Measurements from ENCODE around the gene LAMA4.

The LAMA4 gene

GRCh38 chr6:112216662-112217551 lies 37.5 kb downstream of the LAMA4 start:
- no peak overlapping the region for H3K4me3 ChIP-seq (ENCODE audit: insufficient read depth, low read depth, low read length)
- H3K27ac ChIP-seq (ENCODE audit: insufficient read depth, low read depth, low read length, poor library complexity, severe bottlenecking) = no peak overlapping the region

GRCh38 chr6:112215488-112216284 lies 38.7 kb downstream of the LAMA4 start:
- Histone ChIP-seq H3K4me1 (ENCODE audit: control insufficient read depth, insufficient read depth, low read length) (no peaks in the 10 kb centered on the region), H3K27ac (ENCODE audit: insufficient read depth, low read depth, low read length, poor library complexity, severe bottlenecking) (no peak overlapping the region), H3K36me3 (ENCODE audit: control insufficient read depth, insufficient read depth, low read length) (no peaks in the 10 kb centered on the region), H3K9me3 (ENCODE audit: control insufficient read depth, low read length) (no peaks in the 10 kb centered on the region), H3K27me3 (ENCODE audit: control insufficient read depth, insufficient read depth, low read length, poor library complexity, severe bottlenecking) (no peaks in the 10 kb centered on the region), H3K4me3 (ENCODE audit: insufficient read depth, low read depth, low read length) (no peak overlapping the region)
- WGBS, 2 experiments = 96% methylated on average over 7 of the region's 7 CpGs

More at GRCh38 chr6:112216662-112217551, 37.5 kb downstream of the LAMA4 start:
- Histone ChIP-seq H3K36me3 (ENCODE audit: control insufficient read depth, insufficient read depth, low read length) (no peaks in the 10 kb centered on the region), H3K27me3 (ENCODE audit: control insufficient read depth, insufficient read depth, low read length, poor library complexity, severe bottlenecking) (no peaks in the 10 kb centered on the region), H3K4me1 (ENCODE audit: control insufficient read depth, insufficient read depth, low read length) (no peaks in the 10 kb centered on the region), H3K9me3 (ENCODE audit: control insufficient read depth, low read length) (no peaks in the 10 kb centered on the region)
- WGBS, 2 experiments = 87 to 93% methylated on average over 5 to 6 of the region's 6 CpGs

GRCh38 chr6:112214739-112215269 lies 39.6 kb downstream of the LAMA4 start:
- 63 to 85% methylated on average over 1 to 2 of the region's 2 CpGs for WGBS, 2 experiments
- H3K9me3 ChIP-seq (ENCODE audit: control insufficient read depth, low read length) = no peaks in the 10 kb centered on the region
- no peaks in the 10 kb centered on the region for H3K27me3 ChIP-seq (ENCODE audit: control insufficient read depth, insufficient read depth, low read length, poor library complexity, severe bottlenecking)
- no peak overlapping the region for H3K4me3 ChIP-seq (ENCODE audit: insufficient read depth, low read depth, low read length)
- no peak overlapping the region for H3K27ac ChIP-seq (ENCODE audit: insufficient read depth, low read depth, low read length, poor library complexity, severe bottlenecking)
- no peaks in the 10 kb centered on the region for H3K36me3 ChIP-seq (ENCODE audit: control insufficient read depth, insufficient read depth, low read length)
- no peaks in the 10 kb centered on the region for H3K4me1 ChIP-seq (ENCODE audit: control insufficient read depth, insufficient read depth, low read length)

GRCh38 chr6:112210852-112211251 lies 43.5 kb downstream of the LAMA4 start:
- Histone ChIP-seq H3K9me3 (ENCODE audit: control insufficient read depth, low read length) (no peaks in the 10 kb centered on the region), H3K27me3 (ENCODE audit: control insufficient read depth, insufficient read depth, low read length, poor library complexity, severe bottlenecking) (no peaks in the 10 kb centered on the region), H3K4me1 (ENCODE audit: control insufficient read depth, insufficient read depth, low read length) (no peaks in the 10 kb centered on the region), H3K36me3 (ENCODE audit: control insufficient read depth, insufficient read depth, low read length) (no peaks in the 10 kb centered on the region), H3K4me3 (ENCODE audit: insufficient read depth, low read depth, low read length) (no peak overlapping the region), H3K27ac (ENCODE audit: insufficient read depth, low read depth, low read length, poor library complexity, severe bottlenecking) (no peak overlapping the region)
- WGBS, 2 experiments = 94% methylated on average over 1 of the region's 2 CpGs

- WGBS, 2 experiments = 87 to 91% methylated on average over 2 of the region's 2 CpGs
- no peaks in the 10 kb centered on the region for H3K4me1 ChIP-seq (ENCODE audit: control insufficient read depth, insufficient read depth, low read length)
- H3K27ac ChIP-seq (ENCODE audit: insufficient read depth, low read depth, low read length, poor library complexity, severe bottlenecking) = no peak overlapping the region
- no peaks in the 10 kb centered on the region for H3K36me3 ChIP-seq (ENCODE audit: control insufficient read depth, insufficient read depth, low read length)
- H3K4me3 ChIP-seq (ENCODE audit: insufficient read depth, low read depth, low read length) = no peak overlapping the region
- no peaks in the 10 kb centered on the region for H3K9me3 ChIP-seq (ENCODE audit: control insufficient read depth, low read length)
- H3K27me3 ChIP-seq (ENCODE audit: control insufficient read depth, insufficient read depth, low read length, poor library complexity, severe bottlenecking) = no peaks in the 10 kb centered on the region
Measured at GRCh38 chr6:112209131-112209530, 45.2 kb downstream of the LAMA4 start.

- Histone ChIP-seq H3K36me3 (ENCODE audit: control insufficient read depth, insufficient read depth, low read length) (no peaks in the 10 kb centered on the region), H3K9me3 (ENCODE audit: control insufficient read depth, low read length) (no peaks in the 10 kb centered on the region), H3K27me3 (ENCODE audit: control insufficient read depth, insufficient read depth, low read length, poor library complexity, severe bottlenecking) (no peaks in the 10 kb centered on the region), H3K27ac (ENCODE audit: insufficient read depth, low read depth, low read length, poor library complexity, severe bottlenecking) (no peak overlapping the region), H3K4me1 (ENCODE audit: control insufficient read depth, insufficient read depth, low read length) (no peaks in the 10 kb centered on the region), H3K4me3 (ENCODE audit: insufficient read depth, low read depth, low read length) (no peak overlapping the region)
- 81% methylated on average over 2 of the region's 2 CpGs; no CpG with 5 or more reads in 1 of the 2 experiments for WGBS, 2 experiments
Measured at GRCh38 chr6:112207776-112208175, 46.6 kb downstream of the LAMA4 start.

- Histone ChIP-seq H3K27ac (ENCODE audit: insufficient read depth, low read depth, low read length, poor library complexity, severe bottlenecking) (no peak overlapping the region), H3K36me3 (ENCODE audit: control insufficient read depth, insufficient read depth, low read length) (no peaks in the 10 kb centered on the region)
- 98 to 100% methylated on average over 3 of the region's 4 CpGs for WGBS, 2 experiments
Measured at GRCh38 chr6:112207131-112207530, 47.2 kb downstream of the LAMA4 start.

GRCh38 chr6:112206110-112206458 lies 48.3 kb downstream of the LAMA4 start:
- no peaks in the 10 kb centered on the region for H3K4me1 ChIP-seq (ENCODE audit: control insufficient read depth, insufficient read depth, low read length)
- H3K27me3 ChIP-seq (ENCODE audit: control insufficient read depth, insufficient read depth, low read length, poor library complexity, severe bottlenecking) = no peaks in the 10 kb centered on the region

More at GRCh38 chr6:112207131-112207530, 47.2 kb downstream of the LAMA4 start:
- no peak overlapping the region for H3K4me3 ChIP-seq (ENCODE audit: insufficient read depth, low read depth, low read length)
- no peaks in the 10 kb centered on the region for H3K9me3 ChIP-seq (ENCODE audit: control insufficient read depth, low read length)
- no peaks in the 10 kb centered on the region for H3K27me3 ChIP-seq (ENCODE audit: control insufficient read depth, insufficient read depth, low read length, poor library complexity, severe bottlenecking)
- no peaks in the 10 kb centered on the region for H3K4me1 ChIP-seq (ENCODE audit: control insufficient read depth, insufficient read depth, low read length)

GRCh38 chr6:112205427-112206109 lies 48.8 kb downstream of the LAMA4 start:
- no peak overlapping the region for H3K27ac ChIP-seq (ENCODE audit: insufficient read depth, low read depth, low read length, poor library complexity, severe bottlenecking)
- no peaks in the 10 kb centered on the region for H3K9me3 ChIP-seq (ENCODE audit: control insufficient read depth, low read length)
- H3K36me3 ChIP-seq (ENCODE audit: control insufficient read depth, insufficient read depth, low read length) = no peaks in the 10 kb centered on the region
- WGBS, 2 experiments = 75 to 81% methylated on average over 4 to 5 of the region's 5 CpGs
- no peak overlapping the region for H3K4me3 ChIP-seq (ENCODE audit: insufficient read depth, low read depth, low read length)
- no peaks in the 10 kb centered on the region for H3K4me1 ChIP-seq (ENCODE audit: control insufficient read depth, insufficient read depth, low read length)
- no peaks in the 10 kb centered on the region for H3K27me3 ChIP-seq (ENCODE audit: control insufficient read depth, insufficient read depth, low read length, poor library complexity, severe bottlenecking)

More at GRCh38 chr6:112206110-112206458, 48.3 kb downstream of the LAMA4 start:
- Histone ChIP-seq H3K36me3 (ENCODE audit: control insufficient read depth, insufficient read depth, low read length) (no peaks in the 10 kb centered on the region), H3K27ac (ENCODE audit: insufficient read depth, low read depth, low read length, poor library complexity, severe bottlenecking) (no peak overlapping the region), H3K9me3 (ENCODE audit: control insufficient read depth, low read length) (no peaks in the 10 kb centered on the region), H3K4me3 (ENCODE audit: insufficient read depth, low read depth, low read length) (no peak overlapping the region)

GRCh38 chr6:112204350-112204706 lies 50.0 kb downstream of the LAMA4 start:
- no peaks in the 10 kb centered on the region for H3K4me1 ChIP-seq (ENCODE audit: control insufficient read depth, insufficient read depth, low read length)
- H3K4me3 ChIP-seq (ENCODE audit: insufficient read depth, low read depth, low read length) = no peak overlapping the region
- no peaks in the 10 kb centered on the region for H3K9me3 ChIP-seq (ENCODE audit: control insufficient read depth, low read length)
- WGBS, 2 experiments = 98 to 100% methylated on average over 2 of the region's 4 CpGs
- H3K36me3 ChIP-seq (ENCODE audit: control insufficient read depth, insufficient read depth, low read length) = no peaks in the 10 kb centered on the region
- H3K27ac ChIP-seq (ENCODE audit: insufficient read depth, low read depth, low read length, poor library complexity, severe bottlenecking) = no peak overlapping the region
- no peaks in the 10 kb centered on the region for H3K27me3 ChIP-seq (ENCODE audit: control insufficient read depth, insufficient read depth, low read length, poor library complexity, severe bottlenecking)

All from ectodermal cell (in vitro differentiated cells).